ENCODE measurements around the gene FOS.
"Not testable (repeated sequence)": the region's sequence is repeated elsewhere in the genome, so short reads cannot be mapped to it uniquely, and the experiment has no call there.

FOS gene

GRCh38 chr14:75295491-75296345, 17.1 kb downstream of the FOS start:
- DNase-seq: no peak

- DNase-seq: no peak
These were observed 18.9 kb downstream of the FOS start for GRCh38 chr14:75297411-75298040.

GRCh38 chr14:75298187-75298965, 19.7 kb downstream of the FOS start:
- no peak for DNase-seq

GRCh38 chr14:75299059-75299458, 20.4 kb downstream of the FOS start:
- no peak for DNase-seq

GRCh38 chr14:75299576-75299975, 20.9 kb downstream of the FOS start:
- no peak for DNase-seq

GRCh38 chr14:75301666-75302325, 23.2 kb downstream of the FOS start:
- no peak for DNase-seq

GRCh38 chr14:75303381-75303789, 24.8 kb downstream of the FOS start:
- peak; percentile 6 for DNase-seq

GRCh38 chr14:75306410-75306809, 27.8 kb downstream of the FOS start:
- not testable (repeated sequence) for DNase-seq

GRCh38 chr14:75306927-75307699, 28.5 kb downstream of the FOS start:
- DNase-seq: peak; percentile 37

GRCh38 chr14:75307700-75308379, 29.2 kb downstream of the FOS start:
- DNase-seq: peak; percentile 72

- not testable (repeated sequence) for DNase-seq
These were observed 30.4 kb downstream of the FOS start for GRCh38 chr14:75308991-75309390.

- not testable (repeated sequence) for DNase-seq
These were observed 30.9 kb downstream of the FOS start for GRCh38 chr14:75309561-75309960.

- DNase-seq: peak; percentile 54
These were observed 31.9 kb downstream of the FOS start for GRCh38 chr14:75310295-75311111.

- DNase-seq: no peak
These were observed 32.7 kb downstream of the FOS start for GRCh38 chr14:75311356-75311755.

- DNase-seq: no peak
These were observed 33.7 kb downstream of the FOS start for GRCh38 chr14:75312341-75312740.

GRCh38 chr14:75313294-75313693, 34.7 kb downstream of the FOS start:
- no peak for DNase-seq

GRCh38 chr14:75315144-75315543, 36.5 kb downstream of the FOS start:
- DNase-seq: no peak

GRCh38 chr14:75317148-75317547, 38.5 kb downstream of the FOS start:
- DNase-seq: no peak

- no peak for DNase-seq
These were observed 39.7 kb downstream of the FOS start for GRCh38 chr14:75318353-75318752.

GRCh38 chr14:75319021-75319420, 40.4 kb downstream of the FOS start:
- DNase-seq: no peak

GRCh38 chr14:75320196-75320595, 41.6 kb downstream of the FOS start:
- DNase-seq: no peak

Data from NCI-H2029 (cell line).